ENCODE data around the gene ADK.

ADK gene

GRCh38 chr10:74612195-74612594 lies 461.2 kb downstream of the ADK start:
- no peak for DNase-seq (ENCODE audit: low read depth)

GRCh38 chr10:74620626-74621025 lies 469.6 kb downstream of the ADK start:
- DNase-seq (ENCODE audit: low read depth) = no peak

GRCh38 chr10:74623786-74624185 lies 472.8 kb downstream of the ADK start:
- no peak for DNase-seq (ENCODE audit: low read depth)

GRCh38 chr10:74624501-74624900 lies 473.5 kb downstream of the ADK start:
- no peak for DNase-seq (ENCODE audit: low read depth)

GRCh38 chr10:74628136-74628535 lies 477.1 kb downstream of the ADK start:
- DNase-seq (ENCODE audit: low read depth) = no peak

GRCh38 chr10:74634995-74635536 lies 484.0 kb downstream of the ADK start:
- no peak for DNase-seq (ENCODE audit: low read depth)

GRCh38 chr10:74635655-74636054 lies 484.6 kb downstream of the ADK start:
- no peak for DNase-seq (ENCODE audit: low read depth)

- no peak for DNase-seq (ENCODE audit: low read depth)
Measured at GRCh38 chr10:74637685-74638084, 486.7 kb downstream of the ADK start.

- no peak for DNase-seq (ENCODE audit: low read depth)
Measured at GRCh38 chr10:74640134-74640921, 489.3 kb downstream of the ADK start.

GRCh38 chr10:74641659-74642058 lies 490.6 kb downstream of the ADK start:
- DNase-seq (ENCODE audit: low read depth) = no peak

- no peak for DNase-seq (ENCODE audit: low read depth)
Measured at GRCh38 chr10:74642901-74643595, 492.0 kb downstream of the ADK start.

GRCh38 chr10:74643596-74643975 lies 492.6 kb downstream of the ADK start:
- no peak for DNase-seq (ENCODE audit: low read depth)

- DNase-seq (ENCODE audit: low read depth) = no peak
Measured at GRCh38 chr10:74644738-74645137, 493.7 kb downstream of the ADK start.

- no peak for DNase-seq (ENCODE audit: low read depth)
Measured at GRCh38 chr10:74645692-74646091, 494.7 kb downstream of the ADK start.

- no peak for DNase-seq (ENCODE audit: low read depth)
Measured at GRCh38 chr10:74650613-74651012, 499.6 kb downstream of the ADK start.

- no peak for DNase-seq (ENCODE audit: low read depth)
Measured at GRCh38 chr10:74651565-74651964, 500.5 kb downstream of the ADK start.

GRCh38 chr10:74652664-74653063 lies 501.6 kb downstream of the ADK start:
- no peak for DNase-seq (ENCODE audit: low read depth)

- DNase-seq (ENCODE audit: low read depth) = no peak
Measured at GRCh38 chr10:74658511-74658910, 507.5 kb downstream of the ADK start.

GRCh38 chr10:74662635-74663034 lies 511.6 kb downstream of the ADK start:
- DNase-seq (ENCODE audit: low read depth) = no peak

GRCh38 chr10:74669210-74669609 lies 518.2 kb downstream of the ADK start:
- DNase-seq (ENCODE audit: low read depth) = no peak

GRCh38 chr10:74671716-74672115 lies 520.7 kb downstream of the ADK start:
- DNase-seq (ENCODE audit: low read depth) = no peak

GRCh38 chr10:74672430-74673165 lies 521.6 kb downstream of the ADK start:
- no peak for DNase-seq (ENCODE audit: low read depth)

- no peak for DNase-seq (ENCODE audit: low read depth)
Measured at GRCh38 chr10:74674927-74675326, 523.9 kb downstream of the ADK start.

Measured in stimulated activated CD8-positive, alpha-beta memory T cell treated with anti-CD3 and anti-CD28 coated beads, Interleukin-12 subunit alpha, Interleukin-12 subunit beta, amount 100 ng/mL, for 4 hours (primary cell).